ENCODE measurements around the gene INAVA. TPM values are rescaled to one million over a fixed set of nuclear protein-coding genes. Genes with fewer than 3 reads are reported as not detected.

INAVA gene
- total RNA-seq, 4 donors from 2014 or later = not detected

DNA sequence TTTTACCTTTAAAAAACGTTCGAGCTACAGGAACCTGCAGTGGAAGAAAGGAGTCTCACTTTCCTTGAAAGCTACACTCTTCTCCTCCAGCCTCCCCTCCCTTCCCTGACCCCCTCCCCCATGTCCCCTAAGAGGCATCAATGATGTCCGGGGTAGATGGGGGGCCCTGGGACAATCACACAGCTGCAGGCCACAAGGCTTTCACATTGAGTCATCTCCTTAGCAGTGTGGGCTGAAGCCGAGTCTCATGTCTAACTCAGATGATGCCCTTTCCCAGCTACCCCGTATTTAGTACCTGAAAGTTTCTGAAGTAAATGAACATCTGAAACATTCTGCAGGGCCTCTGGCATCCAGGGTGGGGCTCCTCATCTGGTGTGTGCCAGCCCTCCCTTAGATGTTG is 28.2 kb upstream of the INAVA start:
- H3K9me3 ChIP-seq = no peaks in the 10 kb centered on the region
- WGBS, 2 donors = 32 to 35% methylated on average over 5 of the region's 5 CpGs
- no peaks in the 10 kb centered on the region for H3K4me1 ChIP-seq
- DNase-seq (ENCODE audit: low spot score in 2 of 2) = no peak
- H3K27me3 ChIP-seq = peaks cover 0 to 24% of the 10 kb centered on the region in 2 donors
- no peak overlapping the region for H3K4me3 ChIP-seq
- TF ChIP-seq, protein P1, sequence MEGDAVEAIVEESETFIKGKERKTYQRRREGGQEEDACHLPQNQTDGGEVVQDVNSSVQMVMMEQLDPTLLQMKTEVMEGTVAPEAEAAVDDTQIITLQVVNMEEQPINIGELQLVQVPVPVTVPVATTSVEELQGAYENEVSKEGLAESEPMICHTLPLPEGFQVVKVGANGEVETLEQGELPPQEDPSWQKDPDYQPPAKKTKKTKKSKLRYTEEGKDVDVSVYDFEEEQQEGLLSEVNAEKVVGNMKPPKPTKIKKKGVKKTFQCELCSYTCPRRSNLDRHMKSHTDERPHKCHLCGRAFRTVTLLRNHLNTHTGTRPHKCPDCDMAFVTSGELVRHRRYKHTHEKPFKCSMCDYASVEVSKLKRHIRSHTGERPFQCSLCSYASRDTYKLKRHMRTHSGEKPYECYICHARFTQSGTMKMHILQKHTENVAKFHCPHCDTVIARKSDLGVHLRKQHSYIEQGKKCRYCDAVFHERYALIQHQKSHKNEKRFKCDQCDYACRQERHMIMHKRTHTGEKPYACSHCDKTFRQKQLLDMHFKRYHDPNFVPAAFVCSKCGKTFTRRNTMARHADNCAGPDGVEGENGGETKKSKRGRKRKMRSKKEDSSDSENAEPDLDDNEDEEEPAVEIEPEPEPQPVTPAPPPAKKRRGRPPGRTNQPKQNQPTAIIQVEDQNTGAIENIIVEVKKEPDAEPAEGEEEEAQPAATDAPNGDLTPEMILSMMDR (IDR thresholded peaks at IDR 0.05) = no peak
- no peak for TF ChIP-seq POLR2A (IDR thresholded peaks at IDR 0.05)
- TF ChIP-seq EP300 (IDR thresholded peaks at IDR 0.05) = no peak
- peaks cover 0 to 25% (median 0%) of the 10 kb centered on the region in 3 donors for H3K36me3 ChIP-seq
- no peak overlapping the region for H3K27ac ChIP-seq

DNA sequence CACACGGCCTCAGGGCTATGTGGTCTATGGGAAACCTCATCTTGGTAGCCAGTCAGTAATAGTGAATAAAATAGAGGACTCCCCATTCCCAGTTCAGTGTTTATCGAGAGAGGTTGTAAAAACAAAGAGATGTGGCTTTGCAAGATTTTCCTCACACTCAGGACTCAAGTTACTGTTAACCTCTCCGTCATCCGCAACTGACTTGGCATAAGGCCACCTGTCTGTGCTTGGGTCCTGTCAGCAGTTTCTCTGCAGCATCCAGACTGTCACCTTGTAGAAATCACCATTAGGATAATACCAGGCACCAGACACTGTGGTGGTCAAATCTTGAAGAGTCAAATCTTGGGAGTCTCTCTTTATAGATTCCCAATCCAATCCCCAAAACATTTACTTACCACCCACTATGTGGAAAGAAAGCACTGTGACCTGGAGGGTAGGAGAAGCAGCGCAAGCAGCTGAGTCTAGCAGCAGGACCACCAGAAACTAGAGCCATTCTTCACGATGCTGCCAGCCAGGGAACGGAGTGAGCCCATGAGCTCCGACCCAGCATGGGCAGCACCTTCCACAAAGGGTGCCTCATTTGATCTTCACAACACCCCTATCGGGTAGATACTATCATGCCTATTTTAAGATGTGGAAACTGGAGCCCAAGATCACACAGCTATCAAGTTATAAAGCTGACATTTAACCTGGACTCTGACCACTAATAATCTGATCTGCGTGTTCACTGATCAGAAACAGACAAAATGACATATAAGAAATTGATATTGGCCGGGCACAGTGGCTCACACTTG is 27.5 kb upstream of the INAVA start:
- WGBS, 2 donors = 52 to 53% methylated on average over 11 of the region's 11 CpGs
- no peak for TF ChIP-seq POLR2A (IDR thresholded peaks at IDR 0.05)
- no peak for TF ChIP-seq EP300 (IDR thresholded peaks at IDR 0.05)
- TF ChIP-seq, protein P1 (IDR thresholded peaks at IDR 0.05) = no peak
- peaks cover 0 to 31% of the 10 kb centered on the region in 2 donors for H3K27me3 ChIP-seq
- no peaks in the 10 kb centered on the region for H3K4me1 ChIP-seq
- peaks cover 0 to 24% (median 0%) of the 10 kb centered on the region in 3 donors for H3K36me3 ChIP-seq
- H3K27ac ChIP-seq = no peak overlapping the region
- no peaks in the 10 kb centered on the region for H3K9me3 ChIP-seq
- DNase-seq (ENCODE audit: low spot score in 2 of 2) = no peak
- H3K4me3 ChIP-seq = no peak overlapping the region

DNA sequence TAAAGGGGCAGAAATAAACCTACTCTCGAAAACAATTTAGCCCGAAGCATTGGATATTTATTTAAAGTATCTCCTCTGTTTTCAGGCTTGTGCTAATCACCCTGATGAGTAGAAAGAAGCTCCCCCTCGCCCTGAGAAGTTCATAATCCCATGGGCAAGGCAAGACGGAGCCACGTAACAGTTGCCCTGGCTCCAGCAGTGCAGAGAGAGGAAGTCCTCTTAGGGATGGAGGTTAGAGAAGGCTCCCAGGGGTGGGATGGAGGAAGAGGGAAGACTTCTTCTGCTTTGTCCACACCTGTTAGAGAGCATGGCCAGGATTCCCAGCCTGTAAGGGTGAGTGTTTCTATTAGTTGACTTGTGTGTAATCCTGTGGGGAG is 25.3 kb upstream of the INAVA start:
- peaks cover 0 to 16% (median 10%) of the 10 kb centered on the region in 4 donors for H3K4me1 ChIP-seq
- TF ChIP-seq EP300 (IDR thresholded peaks at IDR 0.05) (no peak), POLR2A (IDR thresholded peaks at IDR 0.05) (no peak)
- TF ChIP-seq, protein P1 (IDR thresholded peaks at IDR 0.05) = no peak
- no peak overlapping the region for H3K4me3 ChIP-seq
- H3K27me3 ChIP-seq = peaks cover 0 to 50% of the 10 kb centered on the region in 2 donors
- no peak for DNase-seq (ENCODE audit: low spot score in 2 of 2)
- H3K36me3 ChIP-seq = peaks cover 0 to 3% (median 0%) of the 10 kb centered on the region in 3 donors
- H3K27ac ChIP-seq = no peak overlapping the region
- 85 to 86% methylated on average over 5 of the region's 5 CpGs for WGBS, 2 donors
- H3K9me3 ChIP-seq = no peaks in the 10 kb centered on the region

DNA sequence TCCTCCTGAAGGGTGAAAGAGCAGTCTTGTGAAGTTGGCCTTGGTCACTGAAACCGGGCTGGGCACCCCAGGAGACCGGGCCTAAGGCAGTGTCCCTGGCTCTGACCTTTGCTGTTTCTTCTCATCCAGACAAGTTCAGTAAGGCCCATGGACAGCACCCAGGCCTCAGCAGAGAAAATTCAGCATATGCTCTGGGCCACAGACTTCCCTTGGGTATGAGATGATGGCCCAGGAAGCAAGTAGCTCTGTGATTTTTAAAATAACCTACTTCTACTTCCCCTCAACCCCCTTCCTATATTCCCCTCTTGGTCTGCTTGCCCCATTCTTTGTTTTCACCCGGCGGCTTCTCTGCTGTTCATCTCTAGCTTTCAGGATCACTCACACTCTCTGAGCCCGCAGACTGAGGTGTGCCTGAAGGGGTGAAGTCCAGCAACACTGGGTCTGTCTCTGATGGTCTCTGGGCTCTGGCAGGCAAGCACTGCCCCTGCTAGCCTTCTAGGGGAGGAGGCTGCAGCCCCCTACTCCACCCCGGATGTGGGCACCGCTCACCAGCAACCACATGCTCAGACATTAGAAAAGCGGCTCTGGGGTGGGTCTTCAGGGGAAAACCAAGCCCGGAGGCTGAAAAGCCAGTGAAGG is 24.8 kb upstream of the INAVA start:
- H3K9me3 ChIP-seq = no peaks in the 10 kb centered on the region
- no peak overlapping the region for H3K27ac ChIP-seq
- H3K36me3 ChIP-seq = no peaks in the 10 kb centered on the region
- H3K27me3 ChIP-seq = peaks cover 0 to 55% of the 10 kb centered on the region in 2 donors
- no peak for TF ChIP-seq POLR2A (IDR thresholded peaks at IDR 0.05)
- TF ChIP-seq, protein P1 (IDR thresholded peaks at IDR 0.05) = no peak
- TF ChIP-seq EP300 (IDR thresholded peaks at IDR 0.05) = no peak
- no peak overlapping the region for H3K4me3 ChIP-seq
- H3K4me1 ChIP-seq = peaks cover 0 to 16% (median 10%) of the 10 kb centered on the region in 4 donors
- DNase-seq (ENCODE audit: low spot score in 2 of 2) = no peak
- WGBS, 2 donors = 84 to 90% methylated on average over 9 of the region's 9 CpGs

Measured in tibial nerve (tissue), 4 donors.